HL-60 (cell line): ENCODE measurements around the gene CHD5.
A peak's percentile ranks its signal among the peaks of the same experiment; 100 is the strongest.

Experiments
- DNase-seq, 2 experiments: peaks; one replicate each; pipeline ENCODE4 v3.0.0-alpha.2; 2010 to 2020; ENCODE audit warnings: low read depth in 1 of 2, low spot score in 1 of 2
- H3K27ac ChIP-seq: fragments of 250-450 bp; sonication (Bioruptor Pico); replicated peaks from 2 replicates; pipeline ENCODE4 v1.5.1; 2020; ENCODE audit warnings: mild to moderate bottlenecking, moderate library complexity
- H3K27me3 ChIP-seq: fragments of 250-450 bp; sonication (Bioruptor Pico); 2 replicates; pipeline ENCODE4 v1.5.1; 2021; ENCODE audit warnings: mild to moderate bottlenecking, moderate library complexity; ENCODE audit not compliant: insufficient read depth, poor library complexity, severe bottlenecking
- H3K4me3 ChIP-seq: replicated peaks from 2 replicates; pipeline ENCODE4 v1.5.1; 2011; ENCODE audit warnings: mild to moderate bottlenecking, control low read depth, low read length; ENCODE audit not compliant: insufficient read depth
- CTCF ChIP-seq: IDR thresholded peaks from one replicate; pipeline ENCODE4 v1.5.1; 2011; ENCODE audit warnings: low read length, control low read depth, inconsistent platforms; ENCODE audit not compliant: insufficient read depth
- GABPA ChIP-seq: IDR thresholded peaks from 2 replicates; pipeline ENCODE4 v1.6.1; 2012; ENCODE audit warnings: low read depth
- POLR2AphosphoS5 ChIP-seq: IDR thresholded peaks from 2 replicates; pipeline ENCODE4 v1.6.1; 2012; ENCODE audit warnings: low read depth
- SPI1 ChIP-seq: IDR thresholded peaks from 2 replicates; pipeline ENCODE4 v1.6.1; 2012; ENCODE audit warnings: low read depth, mild to moderate bottlenecking, borderline replicate concordance
- TF ChIP-seq, protein P1 (sequence below): IDR thresholded peaks from 2 replicates; pipeline ENCODE4 v1.6.1; 2012; ENCODE audit warnings: low read depth; ENCODE audit not compliant: insufficient replicate concordance

The CHD5 gene

GRCh38 chr1:6109688-6110087 is 70.4 kb downstream of the CHD5 start:
- no peak overlapping the region for H3K4me3 ChIP-seq

DNA sequence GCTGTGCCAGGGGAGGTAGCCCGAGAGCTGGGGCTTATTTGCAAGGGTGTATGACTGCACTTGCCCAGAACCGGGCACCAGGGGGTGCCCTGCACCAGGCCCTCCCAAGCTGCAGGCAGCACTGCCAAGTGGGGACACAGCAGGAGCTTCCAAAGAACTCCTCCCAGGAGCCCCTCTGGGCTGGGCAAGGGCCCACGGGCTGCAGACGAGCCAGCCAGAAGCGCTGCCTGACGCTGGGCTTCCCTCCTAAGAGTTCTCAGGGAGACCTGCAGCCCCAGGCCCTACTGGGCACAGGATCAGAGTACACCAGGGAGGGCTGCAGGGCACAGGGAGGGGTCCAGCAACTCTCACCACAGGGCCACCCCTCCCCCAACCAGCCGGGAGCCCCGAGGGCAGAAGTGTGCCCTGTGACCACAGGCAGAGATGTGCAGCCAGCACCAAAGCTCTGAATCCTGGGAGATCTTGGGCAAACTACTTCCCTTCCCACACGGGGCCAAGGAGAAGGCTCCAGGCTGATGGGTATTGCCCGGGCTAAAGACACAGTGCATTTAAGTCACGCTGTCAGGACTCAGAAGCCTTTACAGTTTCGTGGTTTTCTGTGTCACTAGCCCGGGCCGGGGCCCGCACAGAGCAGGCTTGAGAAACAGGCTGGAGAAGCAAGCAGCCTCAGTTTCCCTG is 71.0 kb downstream of the CHD5 start:
- no peak overlapping the region for H3K27ac ChIP-seq
- no peak overlapping the region for H3K4me3 ChIP-seq
- TF ChIP-seq, protein P1, sequence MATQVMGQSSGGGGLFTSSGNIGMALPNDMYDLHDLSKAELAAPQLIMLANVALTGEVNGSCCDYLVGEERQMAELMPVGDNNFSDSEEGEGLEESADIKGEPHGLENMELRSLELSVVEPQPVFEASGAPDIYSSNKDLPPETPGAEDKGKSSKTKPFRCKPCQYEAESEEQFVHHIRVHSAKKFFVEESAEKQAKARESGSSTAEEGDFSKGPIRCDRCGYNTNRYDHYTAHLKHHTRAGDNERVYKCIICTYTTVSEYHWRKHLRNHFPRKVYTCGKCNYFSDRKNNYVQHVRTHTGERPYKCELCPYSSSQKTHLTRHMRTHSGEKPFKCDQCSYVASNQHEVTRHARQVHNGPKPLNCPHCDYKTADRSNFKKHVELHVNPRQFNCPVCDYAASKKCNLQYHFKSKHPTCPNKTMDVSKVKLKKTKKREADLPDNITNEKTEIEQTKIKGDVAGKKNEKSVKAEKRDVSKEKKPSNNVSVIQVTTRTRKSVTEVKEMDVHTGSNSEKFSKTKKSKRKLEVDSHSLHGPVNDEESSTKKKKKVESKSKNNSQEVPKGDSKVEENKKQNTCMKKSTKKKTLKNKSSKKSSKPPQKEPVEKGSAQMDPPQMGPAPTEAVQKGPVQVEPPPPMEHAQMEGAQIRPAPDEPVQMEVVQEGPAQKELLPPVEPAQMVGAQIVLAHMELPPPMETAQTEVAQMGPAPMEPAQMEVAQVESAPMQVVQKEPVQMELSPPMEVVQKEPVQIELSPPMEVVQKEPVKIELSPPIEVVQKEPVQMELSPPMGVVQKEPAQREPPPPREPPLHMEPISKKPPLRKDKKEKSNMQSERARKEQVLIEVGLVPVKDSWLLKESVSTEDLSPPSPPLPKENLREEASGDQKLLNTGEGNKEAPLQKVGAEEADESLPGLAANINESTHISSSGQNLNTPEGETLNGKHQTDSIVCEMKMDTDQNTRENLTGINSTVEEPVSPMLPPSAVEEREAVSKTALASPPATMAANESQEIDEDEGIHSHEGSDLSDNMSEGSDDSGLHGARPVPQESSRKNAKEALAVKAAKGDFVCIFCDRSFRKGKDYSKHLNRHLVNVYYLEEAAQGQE: peak; percentile 45
- TF ChIP-seq SPI1 (no peak), POLR2AphosphoS5 (no peak), CTCF (peak; percentile 76)
- peak in 1 of 2 experiments; percentile 61 for DNase-seq
- H3K27me3 ChIP-seq: peaks cover 5% of the 10 kb centered on the region

More at GRCh38 chr1:6109688-6110087, 70.4 kb downstream of the CHD5 start:
- TF ChIP-seq SPI1 (no peak), GABPA (no peak), POLR2AphosphoS5 (no peak), CTCF (no peak)
- TF ChIP-seq, protein P1: no peak
- no peak for DNase-seq
- Histone ChIP-seq H3K27me3 (peaks cover 5% of the 10 kb centered on the region), H3K27ac (no peak overlapping the region)

DNA sequence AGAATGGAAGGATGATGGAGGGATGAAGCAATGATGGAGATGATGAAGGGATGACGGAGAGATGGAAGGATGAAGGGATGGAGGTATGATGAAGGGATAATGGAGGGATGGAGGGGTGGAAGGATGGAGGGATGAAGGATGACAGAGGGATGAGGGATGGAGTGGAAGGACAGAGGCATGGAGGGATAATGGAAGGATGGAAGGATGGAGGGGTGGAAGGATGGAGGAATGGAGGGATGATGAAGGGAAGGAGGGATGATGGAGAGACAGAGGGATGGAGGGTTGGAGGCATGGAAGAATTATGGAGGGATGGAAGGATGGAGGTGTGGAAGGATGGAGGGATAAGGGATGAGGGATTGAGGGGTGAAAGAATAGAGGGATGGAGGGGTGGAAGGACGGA is 71.6 kb downstream of the CHD5 start:
- DNase-seq: no peak
- TF ChIP-seq SPI1: no peak
- TF ChIP-seq, protein P1: no peak
- TF ChIP-seq GABPA: no peak
- TF ChIP-seq POLR2AphosphoS5: no peak
- no peak for TF ChIP-seq CTCF
- H3K4me3 ChIP-seq: no peak overlapping the region
- H3K27ac ChIP-seq: no peak overlapping the region
- peaks cover 5% of the 10 kb centered on the region for H3K27me3 ChIP-seq
